Measurements from ENCODE around the gene IFI27L2. TPM values are rescaled to one million over a fixed set of nuclear protein-coding genes. Genes with fewer than 3 reads are reported as not detected.
A peak's percentile ranks its signal among the peaks of the same experiment; 100 is the strongest.

IFI27L2 gene
- total RNA-seq, 3 donors from 2014 or later: 19.3 to 26.4 (median 23.6) TPM

- no peak for ATAC-seq
- Mint-ChIP-seq H3K4me3 (no peak overlapping the region), H3K9me3 (peaks cover 10% of the 10 kb centered on the region), H3K36me3 (ENCODE audit: insufficient read depth) (no peaks in the 10 kb centered on the region), H3K27me3 (ENCODE audit: low read depth) (peaks cover 9% of the 10 kb centered on the region), H3K4me1 (ENCODE audit: low read depth) (peaks cover 3% of the 10 kb centered on the region)
- no peak for DNase-seq
Measured at GRCh38 chr14:94139006-94139405, 9.6 kb upstream of the IFI27L2 start.

- Mint-ChIP-seq H3K36me3 (ENCODE audit: insufficient read depth) (no peaks in the 10 kb centered on the region), H3K4me3 (no peak overlapping the region), H3K27me3 (ENCODE audit: low read depth) (peaks cover 13% of the 10 kb centered on the region), H3K4me1 (ENCODE audit: low read depth) (peaks cover 3% of the 10 kb centered on the region), H3K9me3 (peaks cover 10% of the 10 kb centered on the region)
- no peak for ATAC-seq
- no peak for DNase-seq
Measured at GRCh38 chr14:94138251-94138650, 8.8 kb upstream of the IFI27L2 start.

- Mint-ChIP-seq H3K9me3 (peaks cover 10% of the 10 kb centered on the region), H3K27me3 (ENCODE audit: low read depth) (peaks cover 15% of the 10 kb centered on the region), H3K4me3 (no peak overlapping the region), H3K36me3 (ENCODE audit: insufficient read depth) (no peaks in the 10 kb centered on the region), H3K4me1 (ENCODE audit: low read depth) (peaks cover 5% of the 10 kb centered on the region)
- ATAC-seq (peak; percentile 81 to 91), DNase-seq (peak; percentile 85)
Measured at GRCh38 chr14:94136575-94137331, 7.3 kb upstream of the IFI27L2 start.

- H3K9me3 Mint-ChIP-seq: peaks cover 10% of the 10 kb centered on the region
- H3K27me3 Mint-ChIP-seq (ENCODE audit: low read depth): peaks cover 15% of the 10 kb centered on the region
- ATAC-seq (no peak), DNase-seq (no peak)
- H3K36me3 Mint-ChIP-seq (ENCODE audit: insufficient read depth): no peaks in the 10 kb centered on the region
- H3K4me3 Mint-ChIP-seq: no peak overlapping the region
- peaks cover 5% of the 10 kb centered on the region for H3K4me1 Mint-ChIP-seq (ENCODE audit: low read depth)
Measured at GRCh38 chr14:94135476-94135875, 6.1 kb upstream of the IFI27L2 start.

- peak; percentile 55 for DNase-seq
- no peak overlapping the region for H3K4me3 Mint-ChIP-seq
- H3K9me3 Mint-ChIP-seq: peaks cover 10% of the 10 kb centered on the region
- H3K36me3 Mint-ChIP-seq (ENCODE audit: insufficient read depth): no peaks in the 10 kb centered on the region
- peaks cover 13% of the 10 kb centered on the region for H3K27me3 Mint-ChIP-seq (ENCODE audit: low read depth)
- H3K4me1 Mint-ChIP-seq (ENCODE audit: low read depth): peaks cover 21% of the 10 kb centered on the region
- peak in 1 of 2 donors; percentile 25 for ATAC-seq
Measured at GRCh38 chr14:94132285-94132887, 3.0 kb upstream of the IFI27L2 start.

GRCh38 chr14:94129758-94130414, 482 bp upstream of the IFI27L2 start:
- DNase-seq (no peak), ATAC-seq (peak; percentile 15 to 17)
- peaks cover 18% of the 10 kb centered on the region for H3K4me1 Mint-ChIP-seq (ENCODE audit: low read depth)
- H3K4me3 Mint-ChIP-seq: peak overlapping the region; percentile 88
- H3K27me3 Mint-ChIP-seq (ENCODE audit: low read depth): peaks cover 6% of the 10 kb centered on the region
- H3K9me3 Mint-ChIP-seq: peaks cover under 1% of the 10 kb centered on the region
- H3K36me3 Mint-ChIP-seq (ENCODE audit: insufficient read depth): no peaks in the 10 kb centered on the region

- Mint-ChIP-seq H3K36me3 (ENCODE audit: insufficient read depth) (no peaks in the 10 kb centered on the region), H3K4me1 (ENCODE audit: low read depth) (peaks cover 18% of the 10 kb centered on the region), H3K4me3 (peak overlapping the region; percentile 88), H3K9me3 (no peaks in the 10 kb centered on the region), H3K27me3 (ENCODE audit: low read depth) (peaks cover 3% of the 10 kb centered on the region)
- DNase-seq (no peak), ATAC-seq (no peak)
Measured at GRCh38 chr14:94128216-94128839, 1.1 kb downstream of the IFI27L2 start.

GRCh38 chr14:94127330-94127729, 2.1 kb downstream of the IFI27L2 start:
- no peak for ATAC-seq
- Mint-ChIP-seq H3K4me3 (no peak overlapping the region), H3K36me3 (ENCODE audit: insufficient read depth) (peaks cover 2% of the 10 kb centered on the region), H3K27me3 (ENCODE audit: low read depth) (no peaks in the 10 kb centered on the region), H3K9me3 (no peaks in the 10 kb centered on the region), H3K4me1 (ENCODE audit: low read depth) (peaks cover 18% of the 10 kb centered on the region)
- no peak for DNase-seq

GRCh38 chr14:94126800-94127199, 2.6 kb downstream of the IFI27L2 start:
- no peak for ATAC-seq
- no peak for DNase-seq
- Mint-ChIP-seq H3K4me3 (no peak overlapping the region), H3K4me1 (ENCODE audit: low read depth) (peaks cover 16% of the 10 kb centered on the region), H3K36me3 (ENCODE audit: insufficient read depth) (peaks cover 2% of the 10 kb centered on the region), H3K9me3 (no peaks in the 10 kb centered on the region), H3K27me3 (ENCODE audit: low read depth) (no peaks in the 10 kb centered on the region)

GRCh38 chr14:94126419-94126677, 3.1 kb downstream of the IFI27L2 start:
- Mint-ChIP-seq H3K36me3 (ENCODE audit: insufficient read depth) (peaks cover 2% of the 10 kb centered on the region), H3K4me3 (no peak overlapping the region), H3K9me3 (no peaks in the 10 kb centered on the region), H3K27me3 (ENCODE audit: low read depth) (no peaks in the 10 kb centered on the region), H3K4me1 (ENCODE audit: low read depth) (peaks cover 16% of the 10 kb centered on the region)
- ATAC-seq (no peak), DNase-seq (no peak)

GRCh38 chr14:94125659-94126418, 3.6 kb downstream of the IFI27L2 start:
- Mint-ChIP-seq H3K36me3 (ENCODE audit: insufficient read depth) (peaks cover 2% of the 10 kb centered on the region), H3K9me3 (peaks cover 3% of the 10 kb centered on the region), H3K4me3 (no peak overlapping the region), H3K27me3 (ENCODE audit: low read depth) (no peaks in the 10 kb centered on the region), H3K4me1 (ENCODE audit: low read depth) (peaks cover 16% of the 10 kb centered on the region)
- DNase-seq (no peak), ATAC-seq (no peak)

GRCh38 chr14:94124582-94125377, 4.6 kb downstream of the IFI27L2 start:
- H3K4me1 Mint-ChIP-seq (ENCODE audit: low read depth): peaks cover 10% of the 10 kb centered on the region
- peaks cover 10% of the 10 kb centered on the region for H3K9me3 Mint-ChIP-seq
- no peak overlapping the region for H3K4me3 Mint-ChIP-seq
- peaks cover 2% of the 10 kb centered on the region for H3K36me3 Mint-ChIP-seq (ENCODE audit: insufficient read depth)
- no peak for DNase-seq
- no peaks in the 10 kb centered on the region for H3K27me3 Mint-ChIP-seq (ENCODE audit: low read depth)
- no peak for ATAC-seq

GRCh38 chr14:94123868-94124267, 5.5 kb downstream of the IFI27L2 start:
- peaks cover 2% of the 10 kb centered on the region for H3K36me3 Mint-ChIP-seq (ENCODE audit: insufficient read depth)
- DNase-seq: no peak
- H3K27me3 Mint-ChIP-seq (ENCODE audit: low read depth): no peaks in the 10 kb centered on the region
- H3K9me3 Mint-ChIP-seq: peaks cover 15% of the 10 kb centered on the region
- peaks cover 5% of the 10 kb centered on the region for H3K4me1 Mint-ChIP-seq (ENCODE audit: low read depth)
- H3K4me3 Mint-ChIP-seq: no peak overlapping the region
- ATAC-seq: no peak

Data from activated T-cell treated with anti-CD3 and anti-CD28 coated beads, Interleukin-2, amount 50 U/mL, for 4 hours (primary cell).